ENCODE data around the gene MID1. TPM values are rescaled to one million over a fixed set of nuclear protein-coding genes. Genes with fewer than 3 reads are reported as not detected.

MID1 gene
- total RNA-seq, 1 donor from 2014 or later: 48.1 TPM

- no peak overlapping the region for H3K4me3 Mint-ChIP-seq
- H3K27ac Mint-ChIP-seq (ENCODE audit: unreplicated experiment): no peak overlapping the region
- DNase-seq (ENCODE audit: low read depth, low spot score): no peak
- H3K27me3 Mint-ChIP-seq (ENCODE audit: low read depth): no peaks in the 10 kb centered on the region
- H3K9me3 Mint-ChIP-seq: peaks cover 14% of the 10 kb centered on the region
- TF ChIP-seq CTCF (conservative IDR thresholded peaks at IDR 0.05): no peak
- peaks cover 12% of the 10 kb centered on the region for H3K36me3 Mint-ChIP-seq (ENCODE audit: low read depth)
- peaks cover 24% of the 10 kb centered on the region for H3K4me1 Mint-ChIP-seq
Observed at GRCh38 chrX:10656214-10656613, 35.8 kb upstream of the MID1 start.

- H3K36me3 Mint-ChIP-seq (ENCODE audit: low read depth): peaks cover 15% of the 10 kb centered on the region
- H3K27me3 Mint-ChIP-seq (ENCODE audit: low read depth): no peaks in the 10 kb centered on the region
- peaks cover 21% of the 10 kb centered on the region for H3K9me3 Mint-ChIP-seq
- TF ChIP-seq CTCF (conservative IDR thresholded peaks at IDR 0.05): no peak
- no peak for DNase-seq (ENCODE audit: low read depth, low spot score)
- peaks cover 25% of the 10 kb centered on the region for H3K4me1 Mint-ChIP-seq
- H3K27ac Mint-ChIP-seq (ENCODE audit: unreplicated experiment): no peak overlapping the region
- no peak overlapping the region for H3K4me3 Mint-ChIP-seq
Observed at GRCh38 chrX:10654960-10655359, 34.6 kb upstream of the MID1 start.

- Mint-ChIP-seq H3K27me3 (ENCODE audit: low read depth) (no peaks in the 10 kb centered on the region), H3K4me1 (peaks cover 9% of the 10 kb centered on the region), H3K9me3 (peaks cover 21% of the 10 kb centered on the region), H3K27ac (ENCODE audit: unreplicated experiment) (no peak overlapping the region), H3K36me3 (ENCODE audit: low read depth) (peaks cover 15% of the 10 kb centered on the region), H3K4me3 (no peak overlapping the region)
- TF ChIP-seq CTCF (conservative IDR thresholded peaks at IDR 0.05): no peak
- no peak for DNase-seq (ENCODE audit: low read depth, low spot score)
Observed at GRCh38 chrX:10653302-10653701, 32.9 kb upstream of the MID1 start.

- no peaks in the 10 kb centered on the region for H3K27me3 Mint-ChIP-seq (ENCODE audit: low read depth)
- peaks cover 8% of the 10 kb centered on the region for H3K4me1 Mint-ChIP-seq
- no peak overlapping the region for H3K27ac Mint-ChIP-seq (ENCODE audit: unreplicated experiment)
- H3K4me3 Mint-ChIP-seq: no peak overlapping the region
- peaks cover 16% of the 10 kb centered on the region for H3K36me3 Mint-ChIP-seq (ENCODE audit: low read depth)
- H3K9me3 Mint-ChIP-seq: peaks cover 17% of the 10 kb centered on the region
- TF ChIP-seq CTCF (conservative IDR thresholded peaks at IDR 0.05): no peak
- DNase-seq (ENCODE audit: low read depth, low spot score): no peak
Observed at GRCh38 chrX:10649265-10649664, 28.9 kb upstream of the MID1 start.

DNA sequence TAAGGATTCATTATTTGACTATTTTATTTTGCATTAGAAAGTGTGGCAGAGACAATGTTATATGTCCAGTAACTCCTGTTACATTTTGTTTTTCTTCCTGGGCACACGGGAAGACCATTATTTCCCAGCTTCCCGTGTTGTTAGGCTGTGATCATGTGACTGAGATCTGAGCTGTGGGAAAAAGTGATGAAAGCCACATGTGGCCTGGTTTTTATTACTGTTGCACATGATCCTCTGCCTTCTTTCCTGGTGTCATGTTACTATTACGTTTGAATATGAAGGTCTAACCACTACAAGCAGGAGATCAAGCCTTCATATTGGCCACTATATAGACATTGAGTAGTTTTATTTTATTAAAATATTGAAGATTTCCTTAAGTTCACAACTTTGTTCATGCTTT lies 28.2 kb upstream of the MID1 start:
- no peak for DNase-seq (ENCODE audit: low read depth, low spot score)
- H3K4me3 Mint-ChIP-seq: no peak overlapping the region
- H3K36me3 Mint-ChIP-seq (ENCODE audit: low read depth): peaks cover 16% of the 10 kb centered on the region
- H3K27me3 Mint-ChIP-seq (ENCODE audit: low read depth): no peaks in the 10 kb centered on the region
- peaks cover 8% of the 10 kb centered on the region for H3K4me1 Mint-ChIP-seq
- peaks cover 18% of the 10 kb centered on the region for H3K9me3 Mint-ChIP-seq
- no peak for TF ChIP-seq CTCF (conservative IDR thresholded peaks at IDR 0.05)
- H3K27ac Mint-ChIP-seq (ENCODE audit: unreplicated experiment): no peak overlapping the region

- no peak for DNase-seq (ENCODE audit: low read depth, low spot score)
- peaks cover 20% of the 10 kb centered on the region for H3K36me3 Mint-ChIP-seq (ENCODE audit: low read depth)
- H3K27ac Mint-ChIP-seq (ENCODE audit: unreplicated experiment): no peak overlapping the region
- H3K9me3 Mint-ChIP-seq: peaks cover 2% of the 10 kb centered on the region
- no peaks in the 10 kb centered on the region for H3K27me3 Mint-ChIP-seq (ENCODE audit: low read depth)
- peaks cover 42% of the 10 kb centered on the region for H3K4me1 Mint-ChIP-seq
- H3K4me3 Mint-ChIP-seq: no peak overlapping the region
- no peak for TF ChIP-seq CTCF (conservative IDR thresholded peaks at IDR 0.05)
Observed at GRCh38 chrX:10636851-10637250, 16.5 kb upstream of the MID1 start.

Data from neural crest cell (in vitro differentiated cells).